Mesendoderm (in vitro differentiated cells): ENCODE measurements around the gene FUBP3.

Experiments
- DNase-seq: peaks from one replicate; pipeline ENCODE4 v3.0.0; 2013
- H2AK5ac ChIP-seq: 2 replicates; pipeline ENCODE4 v1.6.1; 2013; ENCODE audit warnings: low read length, inconsistent platforms
- H2BK120ac ChIP-seq: 2 replicates; pipeline ENCODE4 v1.6.1; 2013; ENCODE audit warnings: low read depth, mild to moderate bottlenecking, low read length, moderate library complexity, mixed read lengths
- H2BK15ac ChIP-seq: replicated peaks from 2 replicates; pipeline ENCODE4 v1.6.1; 2013; ENCODE audit warnings: low read depth, mild to moderate bottlenecking, moderate library complexity
- H2BK5ac ChIP-seq: 2 replicates; pipeline ENCODE4 v1.6.1; 2013; ENCODE audit warnings: low read length, inconsistent platforms
- H3K18ac ChIP-seq: 2 replicates; pipeline ENCODE4 v1.6.1; 2013; ENCODE audit warnings: mild to moderate bottlenecking, low read length, mixed read lengths
- H3K23ac ChIP-seq: one replicate; pipeline ENCODE4 v1.6.1; 2013; ENCODE audit warnings: low read length
- H3K27ac ChIP-seq: 2 replicates; pipeline ENCODE4 v1.5.1; 2013; ENCODE audit warnings: low read depth, mild to moderate bottlenecking, inconsistent platforms, low read length, moderate library complexity
- H3K27me3 ChIP-seq: 2 replicates; pipeline ENCODE4 v1.6.1; 2013; ENCODE audit warnings: low read length, control low read depth, mild to moderate bottlenecking, inconsistent platforms; ENCODE audit not compliant: insufficient read depth, poor library complexity
- H3K36me3 ChIP-seq: 2 replicates; pipeline ENCODE4 v1.6.1; 2013; ENCODE audit warnings: low read length, inconsistent platforms; ENCODE audit not compliant: control insufficient read depth, insufficient read depth
- H3K4ac ChIP-seq: one replicate; pipeline ENCODE4 v1.6.1; 2013; ENCODE audit warnings: low read depth, mild to moderate bottlenecking, low read length, moderate library complexity
- H3K4me1 ChIP-seq: 2 replicates; pipeline ENCODE4 v1.6.1; 2013; ENCODE audit warnings: low read depth, low read length, inconsistent platforms; ENCODE audit not compliant: control insufficient read depth
- H3K4me2 ChIP-seq: 2 replicates; pipeline ENCODE4 v1.6.1; 2013; ENCODE audit warnings: low read length
- H3K4me3 ChIP-seq: 2 replicates; pipeline ENCODE4 v1.5.1; 2013; ENCODE audit warnings: mild to moderate bottlenecking, low read length
- H3K56ac ChIP-seq: one replicate; pipeline ENCODE4 v1.6.1; 2013; ENCODE audit warnings: low read length
- H3K79me1 ChIP-seq: 2 replicates; pipeline ENCODE4 v1.6.1; 2013; ENCODE audit warnings: low read length, inconsistent platforms
- H3K79me2 ChIP-seq: 2 replicates; pipeline ENCODE4 v1.6.1; 2013; ENCODE audit warnings: mild to moderate bottlenecking, low read length; ENCODE audit not compliant: control insufficient read depth, insufficient read depth
- H3K9ac ChIP-seq: 2 replicates; pipeline ENCODE4 v1.6.1; 2013; ENCODE audit warnings: low read length, inconsistent platforms
- H4K5ac ChIP-seq: one replicate; pipeline ENCODE4 v1.6.1; 2013; ENCODE audit warnings: low read length
- H4K8ac ChIP-seq: one replicate; pipeline ENCODE4 v1.6.1; 2013; ENCODE audit warnings: low read depth, mild to moderate bottlenecking, control low read depth, low read length, moderate library complexity
- WGBS: extraction: QIAGEN DNeasy Blood & Tissue Kit; methylation state at CpG from one replicate; pipeline ENCODE4 v1.1.7; 2013; ENCODE audit warnings: low lambda C conversion rate, missing lambda C conversion rate; ENCODE audit not compliant: insufficient coverage; ENCODE audit errors: extremely low coverage; 5-methylcytosine and 5-hydroxymethylcytosine counted together

The FUBP3 gene

DNA sequence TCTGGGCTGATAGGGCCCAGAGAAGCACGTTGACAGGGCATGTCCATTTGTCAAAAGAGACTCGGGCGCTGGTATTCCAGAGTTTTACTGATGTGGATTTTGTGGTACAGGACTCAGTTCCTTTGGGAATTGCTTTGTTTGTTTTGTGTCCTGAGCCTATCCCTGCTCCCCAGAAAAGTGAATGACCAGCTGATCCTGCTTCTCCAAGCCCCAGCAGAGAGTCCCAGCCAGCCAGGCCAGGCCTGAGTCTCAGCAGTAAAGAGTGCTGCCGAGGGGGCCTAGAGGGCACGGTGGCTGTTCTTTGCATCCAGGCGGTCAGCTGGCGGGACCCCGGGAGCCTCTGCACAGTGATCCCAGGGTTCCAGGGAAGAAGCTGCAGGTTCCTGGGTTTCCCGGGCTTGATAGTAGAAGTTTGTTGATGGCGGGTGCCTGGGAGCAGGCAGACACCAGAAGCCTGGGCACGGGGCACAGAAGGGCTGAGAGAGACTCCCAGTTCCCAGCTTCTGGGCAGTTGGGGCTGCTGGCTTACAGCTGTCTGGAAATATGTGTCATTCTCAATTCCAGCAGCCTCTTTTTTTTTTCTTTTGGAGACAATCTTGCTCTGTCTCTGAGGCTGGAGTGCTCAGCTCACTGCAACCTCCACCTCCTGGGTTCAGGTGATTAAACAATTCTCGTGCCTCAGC, 93.7 kb downstream of the FUBP3 start:
- Histone ChIP-seq H4K5ac (no peak overlapping the region), H3K4me2 (no peak overlapping the region), H2BK120ac (no peak overlapping the region), H3K27ac (no peak overlapping the region), H3K79me1 (no peaks in the 10 kb centered on the region), H3K56ac (no peak overlapping the region), H3K9ac (no peak overlapping the region), H3K4ac (no peak overlapping the region), H3K23ac (no peak overlapping the region), H2BK15ac (no peak overlapping the region), H4K8ac (no peak overlapping the region), H3K4me3 (no peak overlapping the region), H2AK5ac (no peak overlapping the region), H3K4me1 (no peaks in the 10 kb centered on the region), H3K79me2 (no peaks in the 10 kb centered on the region), H2BK5ac (no peak overlapping the region), H3K18ac (no peak overlapping the region), H3K36me3 (no peaks in the 10 kb centered on the region), H3K27me3 (peaks cover 4% of the 10 kb centered on the region)
- no CpG with 5 or more reads among the region's 12 CpGs for WGBS
- DNase-seq, result no peak

DNA sequence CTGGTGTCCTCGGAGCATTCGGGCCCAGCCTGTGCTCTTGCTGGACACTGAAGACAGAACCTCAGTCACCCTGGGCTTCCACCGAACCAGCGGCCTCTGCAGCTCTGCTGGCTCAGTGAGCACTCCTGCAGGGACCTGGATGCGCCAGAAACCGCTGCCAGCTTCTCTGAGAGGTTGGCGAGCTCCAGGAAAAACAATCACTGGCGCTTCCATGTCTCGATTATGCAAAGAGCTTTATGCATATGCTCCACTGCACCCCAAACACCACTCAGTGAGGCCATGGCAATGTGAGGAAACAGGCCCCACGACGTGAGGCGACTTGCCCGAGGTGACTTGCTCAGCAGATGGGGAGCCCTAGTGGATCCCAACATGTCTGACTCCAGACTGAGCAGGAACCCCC, 96.0 kb downstream of the FUBP3 start:
- Histone ChIP-seq H3K9ac (no peak overlapping the region), H3K27me3 (peaks cover 4% of the 10 kb centered on the region), H2BK120ac (no peak overlapping the region), H4K5ac (no peak overlapping the region), H2AK5ac (no peak overlapping the region), H2BK5ac (no peak overlapping the region), H3K4me1 (no peaks in the 10 kb centered on the region), H3K18ac (no peak overlapping the region), H3K79me1 (no peaks in the 10 kb centered on the region), H3K79me2 (no peaks in the 10 kb centered on the region), H3K36me3 (no peaks in the 10 kb centered on the region), H2BK15ac (no peak overlapping the region), H4K8ac (no peak overlapping the region), H3K4ac (no peak overlapping the region), H3K4me2 (no peak overlapping the region), H3K27ac (no peak overlapping the region), H3K56ac (no peak overlapping the region), H3K23ac (no peak overlapping the region), H3K4me3 (no peak overlapping the region)
- DNase-seq, result no peak
- no CpG with 5 or more reads among the region's 13 CpGs for WGBS

DNA sequence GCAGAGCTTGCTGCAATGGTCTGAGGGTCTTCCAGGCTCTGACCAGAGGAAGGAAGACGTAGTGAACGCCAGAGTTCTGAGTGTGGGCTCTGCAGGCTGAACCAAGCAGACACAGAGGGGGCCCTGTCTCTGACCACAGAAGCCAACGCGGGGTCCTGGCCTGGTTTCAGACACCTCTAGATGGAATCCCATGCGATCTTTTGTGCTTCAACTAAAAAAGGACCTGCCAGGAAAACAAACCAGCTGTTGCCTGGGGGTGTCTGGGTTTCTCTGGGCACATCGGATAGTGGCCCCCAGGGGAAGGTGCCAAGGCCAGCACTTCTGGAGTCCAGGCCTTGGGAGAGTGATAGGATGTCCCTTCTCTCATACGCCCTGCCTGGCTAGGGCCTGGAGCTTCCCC, 97.9 kb downstream of the FUBP3 start:
- H3K18ac ChIP-seq, result no peak overlapping the region
- H4K5ac ChIP-seq, result no peak overlapping the region
- H3K23ac ChIP-seq, result no peak overlapping the region
- no peaks in the 10 kb centered on the region for H3K79me2 ChIP-seq
- H3K36me3 ChIP-seq, result no peaks in the 10 kb centered on the region
- no peak overlapping the region for H2BK120ac ChIP-seq
- H3K27ac ChIP-seq, result no peak overlapping the region
- H3K27me3 ChIP-seq, result peaks cover 10% of the 10 kb centered on the region
- H3K79me1 ChIP-seq, result no peaks in the 10 kb centered on the region
- H3K56ac ChIP-seq, result no peak overlapping the region
- no peak overlapping the region for H2BK15ac ChIP-seq
- DNase-seq, result no peak
- H3K9ac ChIP-seq, result no peak overlapping the region
- whole genome bisulfite sequencing, result no CpG with 5 or more reads among the region's 7 CpGs
- no peak overlapping the region for H3K4me2 ChIP-seq
- no peak overlapping the region for H2AK5ac ChIP-seq
- H2BK5ac ChIP-seq, result no peak overlapping the region
- H3K4me3 ChIP-seq, result no peak overlapping the region
- no peaks in the 10 kb centered on the region for H3K4me1 ChIP-seq
- H3K4ac ChIP-seq, result no peak overlapping the region
- no peak overlapping the region for H4K8ac ChIP-seq

DNA sequence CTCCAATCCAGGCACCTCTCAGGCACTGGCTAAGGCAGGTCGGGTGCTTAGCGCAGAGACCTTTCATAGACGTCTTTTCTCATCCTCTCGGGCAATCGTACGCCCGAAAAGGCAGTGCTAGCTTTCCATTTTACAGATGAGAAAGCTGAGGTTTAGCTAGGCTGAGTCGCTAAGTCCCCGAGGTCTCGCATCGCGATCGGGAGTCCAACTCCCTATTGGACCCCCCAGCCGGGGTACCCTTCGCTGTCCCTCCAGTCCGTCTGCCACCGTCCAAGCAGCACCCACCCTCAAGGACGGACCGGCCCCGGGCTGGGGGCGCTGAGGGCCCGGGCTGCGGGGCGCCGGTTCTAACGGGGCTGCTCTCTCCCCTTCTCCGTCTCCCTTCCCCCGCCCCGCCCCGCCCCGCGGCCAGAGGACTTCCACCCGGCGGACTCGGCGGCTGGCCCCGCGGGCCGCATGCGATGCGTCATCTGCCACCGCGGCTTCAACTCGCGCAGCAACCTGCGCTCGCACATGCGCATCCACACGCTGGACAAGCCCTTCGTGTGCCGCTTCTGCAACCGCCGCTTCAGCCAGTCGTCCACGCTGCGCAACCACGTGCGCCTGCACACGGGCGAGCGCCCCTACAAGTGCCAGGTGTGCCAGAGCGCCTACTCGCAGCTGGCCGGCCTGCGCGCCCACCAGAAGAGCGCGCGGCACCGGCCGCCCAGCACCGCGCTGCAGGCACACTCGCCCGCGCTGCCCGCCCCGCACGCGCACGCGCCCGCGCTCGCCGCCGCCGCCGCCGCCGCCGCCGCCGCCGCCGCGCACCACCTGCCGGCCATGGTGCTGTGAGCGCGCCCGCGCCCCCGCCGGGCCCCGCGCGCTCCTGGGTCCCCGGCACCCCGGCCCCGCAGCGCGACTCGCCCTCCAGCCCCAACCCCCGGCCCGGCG, 101.7 kb downstream of the FUBP3 start:
- Histone ChIP-seq H3K79me1 (no peaks in the 10 kb centered on the region), H3K27me3 (peaks cover 10% of the 10 kb centered on the region), H2BK15ac (no peak overlapping the region), H3K23ac (no peak overlapping the region), H2AK5ac (no peak overlapping the region), H3K4me1 (no peaks in the 10 kb centered on the region), H3K4me2 (peak overlapping the region; percentile 97), H3K18ac (no peak overlapping the region), H2BK120ac (no peak overlapping the region), H3K4me3 (peak overlapping the region; percentile 33), H3K56ac (peak overlapping the region; percentile 82), H3K4ac (no peak overlapping the region), H4K8ac (no peak overlapping the region), H4K5ac (no peak overlapping the region), H3K27ac (no peak overlapping the region), H3K36me3 (no peaks in the 10 kb centered on the region), H3K79me2 (no peaks in the 10 kb centered on the region), H2BK5ac (no peak overlapping the region), H3K9ac (peak overlapping the region; percentile 40)
- no CpG with 5 or more reads among the region's 116 CpGs for WGBS
- peak; percentile 83 for DNase-seq

DNA sequence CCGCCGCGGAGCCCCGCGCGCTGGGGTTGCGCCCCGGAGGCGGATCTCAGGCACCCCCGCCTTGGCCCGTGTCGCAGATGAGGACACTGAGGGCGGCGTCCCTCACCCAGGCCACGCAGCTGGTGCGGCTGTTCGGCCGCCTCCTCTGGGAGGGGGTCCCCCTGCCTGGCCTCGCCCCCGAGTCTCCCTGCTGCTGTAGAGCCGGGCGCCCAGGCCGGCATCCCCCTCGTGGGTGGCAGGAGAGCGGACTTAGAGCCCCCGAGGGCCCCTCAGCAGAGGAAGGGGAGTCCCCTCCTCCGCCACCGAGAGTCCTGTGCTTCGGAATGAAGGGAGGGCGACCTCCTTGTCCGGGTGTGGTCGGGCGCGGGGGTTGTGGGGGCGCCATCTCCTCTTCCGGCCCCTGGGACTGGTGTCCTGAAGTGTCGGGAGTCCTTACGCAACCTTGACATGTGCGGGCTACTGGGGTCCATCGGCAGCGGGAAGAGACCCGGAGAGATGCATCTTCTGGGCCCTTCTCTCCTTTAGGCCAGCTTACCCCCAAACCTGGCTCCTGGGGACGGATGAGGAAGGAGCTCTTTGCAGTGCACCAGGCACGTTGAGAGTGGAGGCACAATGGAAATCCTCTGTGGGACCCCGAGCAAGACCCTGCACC, 102.5 kb downstream of the FUBP3 start:
- H2BK120ac ChIP-seq, result no peak overlapping the region
- no peaks in the 10 kb centered on the region for H3K79me1 ChIP-seq
- H3K23ac ChIP-seq, result no peak overlapping the region
- no peak overlapping the region for H3K56ac ChIP-seq
- H3K18ac ChIP-seq, result no peak overlapping the region
- H3K27ac ChIP-seq, result no peak overlapping the region
- no peak overlapping the region for H3K4ac ChIP-seq
- no peak for DNase-seq
- peaks cover 10% of the 10 kb centered on the region for H3K27me3 ChIP-seq
- no peak overlapping the region for H2BK5ac ChIP-seq
- no peak overlapping the region for H4K8ac ChIP-seq
- no peaks in the 10 kb centered on the region for H3K36me3 ChIP-seq
- H2BK15ac ChIP-seq, result no peak overlapping the region
- H4K5ac ChIP-seq, result no peak overlapping the region
- no peaks in the 10 kb centered on the region for H3K79me2 ChIP-seq
- H3K9ac ChIP-seq, result no peak overlapping the region
- H2AK5ac ChIP-seq, result no peak overlapping the region
- no CpG with 5 or more reads among the region's 45 CpGs for WGBS
- H3K4me3 ChIP-seq, result no peak overlapping the region
- H3K4me1 ChIP-seq, result no peaks in the 10 kb centered on the region
- H3K4me2 ChIP-seq, result peak overlapping the region; percentile 59
